H1 (cell line): Measurements from ENCODE around the gene BACE2. TPM values are rescaled to one million over a fixed set of nuclear protein-coding genes. Genes with fewer than 3 reads are reported as not detected.

Experiments used
- CTCF ChIA-PET: fragments of 300-600 bp; sonication (Branson Sonifier 250); formaldehyde crosslinking; loops from one replicate; lab custom pipeline; 2021; ENCODE audit not compliant: partially characterized antibody; lab: Charles Lee
- POLR2A ChIA-PET: fragments of 300-600 bp; sonication (Branson Sonifier 250); formaldehyde crosslinking; loops from one replicate; lab custom pipeline; 2021; ENCODE audit warnings: inconsistent platforms; ENCODE audit not compliant: partially characterized antibody; lab: Charles Lee
- DNase-seq, 2 experiments: peaks; one replicate each; pipeline versions ENCODE4 v3.0.0 to v3.0.0-alpha.2; 2010 to 2022; ENCODE audit warnings: low spot score in 2 of 2, low read depth in 1 of 2, mixed read lengths in 1 of 2
- FAIRE-seq: peaks from 2 replicates; lab custom pipeline; 2011; peaks lifted over from hg19 to GRCh38; lab: Jason Lieb, UNC
- H2AFZ ChIP-seq: 2 replicates; pipeline ENCODE4 v1.8.1; 2012; ENCODE audit warnings: low read length, inconsistent platforms
- H2AK5ac ChIP-seq: 2 replicates; pipeline ENCODE4 v1.6.1; 2013; ENCODE audit warnings: low read depth, low read length
- H2BK120ac ChIP-seq: replicated peaks from 2 replicates; pipeline ENCODE3; 2013; ENCODE audit warnings: low read depth, low read length, inconsistent platforms
- H2BK12ac ChIP-seq: 2 replicates; pipeline ENCODE4 v1.6.1; 2013; ENCODE audit warnings: low read depth, low read length
- H2BK15ac ChIP-seq: 2 replicates; pipeline ENCODE4 v1.6.1; 2013; ENCODE audit warnings: low read length
- H2BK20ac ChIP-seq: 2 replicates; pipeline ENCODE4 v1.6.1; 2013; ENCODE audit warnings: low read length
- H2BK5ac ChIP-seq: 2 replicates; pipeline ENCODE4 v1.6.1; 2013; ENCODE audit warnings: low read depth, low read length
- H3K14ac ChIP-seq: 2 replicates; pipeline ENCODE4 v1.6.1; 2013; ENCODE audit warnings: inconsistent platforms; ENCODE audit not compliant: insufficient read length
- H3K18ac ChIP-seq: 2 replicates; pipeline ENCODE4 v1.6.1; 2013; ENCODE audit warnings: low read length; ENCODE audit errors: extremely low read depth
- H3K23ac ChIP-seq: 2 replicates; pipeline ENCODE4 v1.6.1; 2013; ENCODE audit warnings: inconsistent platforms; ENCODE audit not compliant: insufficient read length
- H3K23me2 ChIP-seq: 2 replicates; pipeline ENCODE4 v1.6.1; 2013; ENCODE audit warnings: low read depth, low read length
- H3K27ac ChIP-seq: 2 replicates; pipeline ENCODE4 v1.6.1; 2011; ENCODE audit warnings: low read depth, low read length, inconsistent platforms
- H3K27me3 ChIP-seq, 4 experiments: replicated peaks in 1 of 4; 1 replicate in 1 of 4; 2 replicates in 3 of 4; pipeline versions ENCODE4 v1.6.1 to v1.8.1; 2011 to 2013; ENCODE audit warnings: low read length in 3 of 4, mild to moderate bottlenecking in 3 of 4, inconsistent platforms in 2 of 4, mixed read lengths in 2 of 4, moderate library complexity in 1 of 4; ENCODE audit not compliant: control insufficient read depth in 3 of 4, insufficient read depth in 3 of 4; ENCODE audit errors: extremely low read depth in 1 of 4
- H3K36me3 ChIP-seq, 4 experiments: 2 replicates each; pipeline versions ENCODE4 v1.6.1 to v1.8.1; 2011 to 2013; ENCODE audit warnings: mild to moderate bottlenecking in 4 of 4, low read length in 3 of 4, moderate library complexity in 2 of 4, control low read depth in 1 of 4, inconsistent platforms in 1 of 4; ENCODE audit not compliant: insufficient read depth in 4 of 4, control insufficient read depth in 2 of 4
- H3K4ac ChIP-seq: replicated peaks from 2 replicates; pipeline ENCODE3; 2013; ENCODE audit warnings: low read length, low read depth, mixed read lengths, inconsistent platforms; ENCODE audit not compliant: insufficient read length
- H3K4me1 ChIP-seq, 4 experiments: replicated peaks in 1 of 4; 1 replicate in 1 of 4; 2 replicates in 3 of 4; pipeline versions ENCODE4 v1.6.1 to v1.8.1; 2011 to 2013; ENCODE audit warnings: low read length in 3 of 4, inconsistent platforms in 2 of 4, mixed read lengths in 1 of 4; ENCODE audit not compliant: insufficient read depth in 4 of 4, control insufficient read depth in 3 of 4
- H3K4me2 ChIP-seq, 2 experiments: 2 replicates each; pipeline versions ENCODE4 v1.6.1 to v1.8.1; 2011 to 2013; ENCODE audit warnings: low read depth in 2 of 2, low read length in 2 of 2, control low read depth in 1 of 2, inconsistent platforms in 1 of 2, mild to moderate bottlenecking in 1 of 2; ENCODE audit not compliant: insufficient read depth in 1 of 2
- H3K4me3 ChIP-seq, 4 experiments: fragments of 200-600, 300-600 bp in 1 of 4; sonication (generic), shearing (Covaris generic), sonication (Bioruptor Twin) in 1 of 4; 2 replicates each; pipeline versions ENCODE4 v1.5.1 to v1.8.1; 2011 to 2016; ENCODE audit warnings: low read length in 4 of 4, low read depth in 3 of 4, control low read depth in 2 of 4, inconsistent platforms in 2 of 4, mild to moderate bottlenecking in 2 of 4, mixed read lengths in 1 of 4, moderate library complexity in 1 of 4; ENCODE audit not compliant: insufficient read depth in 2 of 4; ENCODE audit errors: extremely low read depth in 1 of 4
- H3K56ac ChIP-seq: replicated peaks from 2 replicates; pipeline ENCODE3; 2013; ENCODE audit warnings: low read depth, mild to moderate bottlenecking, mixed read lengths, low read length, inconsistent platforms; ENCODE audit not compliant: insufficient read length
- H3K79me1 ChIP-seq: 2 replicates; pipeline ENCODE4 v1.6.1; 2013; ENCODE audit warnings: low read depth, low read length, control low read depth
- H3K79me2 ChIP-seq, 2 experiments: 2 replicates each; pipeline versions ENCODE4 v1.6.1 to v1.8.1; 2012 to 2013; ENCODE audit warnings: low read length in 2 of 2, mild to moderate bottlenecking in 2 of 2, inconsistent platforms in 1 of 2; ENCODE audit not compliant: insufficient read depth in 2 of 2, control insufficient read depth in 1 of 2
- H3K9ac ChIP-seq, 4 experiments: replicated peaks in 1 of 4; 1 replicate in 1 of 4; 2 replicates in 3 of 4; pipeline versions ENCODE4 v1.6.1 to v1.8.1; 2011 to 2013; ENCODE audit warnings: low read depth in 3 of 4, low read length in 3 of 4, control low read depth in 2 of 4, mild to moderate bottlenecking in 2 of 4, moderate library complexity in 2 of 4, inconsistent platforms in 1 of 4; ENCODE audit errors: extremely low read depth in 1 of 4
- H3K9me3 ChIP-seq, 2 experiments: 2 replicates each; pipeline versions ENCODE4 v1.6.1 to v1.8.1; 2012 to 2013; ENCODE audit warnings: mild to moderate bottlenecking in 2 of 2, moderate library complexity in 2 of 2, control low read depth in 1 of 2, inconsistent platforms in 1 of 2, low read depth in 1 of 2, low read length in 1 of 2, mixed read lengths in 1 of 2; ENCODE audit not compliant: insufficient read depth in 2 of 2
- H4K20me1 ChIP-seq, 2 experiments: replicated peaks in 1 of 2; 2 replicates each; pipeline versions ENCODE3 to v1.8.1; 2011 to 2013; ENCODE audit warnings: inconsistent platforms in 2 of 2, low read length in 2 of 2, mild to moderate bottlenecking in 1 of 2; ENCODE audit not compliant: insufficient read depth in 2 of 2, control insufficient read depth in 1 of 2
- H4K5ac ChIP-seq: 2 replicates; pipeline ENCODE4 v1.6.1; 2013; ENCODE audit warnings: low read length, low read depth, mixed read lengths, inconsistent platforms; ENCODE audit not compliant: insufficient read length
- H4K8ac ChIP-seq: 2 replicates; pipeline ENCODE4 v1.8.0; 2013; ENCODE audit warnings: mild to moderate bottlenecking, moderate library complexity, low read length, inconsistent platforms; ENCODE audit not compliant: insufficient read depth; ENCODE audit errors: extremely low read depth
- H4K91ac ChIP-seq: replicated peaks from 2 replicates; pipeline ENCODE3; 2013; ENCODE audit warnings: low read length, mixed read lengths, inconsistent platforms; ENCODE audit not compliant: insufficient read length
- ASH2L ChIP-seq: fragments of 200-600, 300-600 bp; sonication (generic); IDR thresholded peaks from one replicate; pipeline ENCODE4 v1.7.1; 2017; ENCODE audit warnings: low read length
- EP300 ChIP-seq, 2 experiments: IDR thresholded peaks; 1 replicate in 1 of 2; 2 replicates in 1 of 2; pipeline ENCODE4 v1.6.1; 2011 to 2012; ENCODE audit warnings: low read depth in 2 of 2, low read length in 2 of 2, mild to moderate bottlenecking in 2 of 2, borderline replicate concordance in 1 of 2, inconsistent platforms in 1 of 2, moderate library complexity in 1 of 2
- POLR2A ChIP-seq, 2 experiments: IDR thresholded peaks; 1 replicate in 1 of 2; 2 replicates in 1 of 2; pipeline ENCODE4 v1.6.1; 2011; ENCODE audit warnings: low read depth in 2 of 2, low read length in 2 of 2, mild to moderate bottlenecking in 2 of 2; ENCODE audit errors: control extremely low read depth in 1 of 2
- RAD21 ChIP-seq, 2 experiments: IDR thresholded peaks in 1 of 2; conservative IDR thresholded peaks in 1 of 2; 2 replicates each; pipeline ENCODE4 v1.6.1; 2011; ENCODE audit warnings: low read depth in 2 of 2, low read length in 2 of 2, improper control_type of control experiment in 1 of 2, inconsistent platforms in 1 of 2, mild to moderate bottlenecking in 1 of 2, moderate library complexity in 1 of 2
- SIRT6 ChIP-seq: IDR thresholded peaks from one replicate; pipeline ENCODE4 v1.7.1; 2012; ENCODE audit warnings: low read length, inconsistent platforms
- SP1 ChIP-seq: IDR thresholded peaks from 2 replicates; pipeline ENCODE4 v1.6.1; 2011; ENCODE audit warnings: low read depth, low read length
- SP4 ChIP-seq: IDR thresholded peaks from 2 replicates; pipeline ENCODE4 v1.6.1; 2012; ENCODE audit warnings: low read length, inconsistent platforms
- ZNF274 ChIP-seq: IDR thresholded peaks from 2 replicates; pipeline ENCODE4 v1.7.0; 2012; ENCODE audit warnings: low read length, borderline replicate concordance; ENCODE audit errors: extremely low read depth
- WGBS, 2 experiments: shearing (Covaris generic) in 1 of 2; methylation state at CpG; one replicate each; pipeline versions ENCODE4 v1.1.6 to v1.1.7; 2013 to 2015; ENCODE audit warnings: low lambda C conversion rate in 2 of 2, mixed read lengths in 2 of 2, inconsistent platforms in 1 of 2, low coverage in 1 of 2, missing lambda C conversion rate in 1 of 2; ENCODE audit not compliant: insufficient replicate concordance in 2 of 2, insufficient coverage in 1 of 2, insufficient read length in 1 of 2; ENCODE audit errors: extremely low coverage in 1 of 2, missing lambda C conversion rate in 1 of 2; 5-methylcytosine and 5-hydroxymethylcytosine counted together
- polyA plus RNA-seq, 7 experiments: library from polyadenylated mRNA; depleted of rRNA in 3 of 7; stranded (reverse) in 5 of 7; unstranded in 2 of 7; fragments of >200 nt in 5 of 7; fragments of 200-250 nt in 2 of 7; gene quantifications; 1 replicate in 5 of 7; 2 replicates in 1 of 7; 4 replicates in 1 of 7; pipeline versions ENCODE4 v1.2.1 to v1.2.3, GENCODE V29; 2011 to 2013; ENCODE audit warnings: missing spikeins in 2 of 7, mixed read lengths in 2 of 7
- total RNA-seq: library from RNA; stranded (reverse); fragmentation: NEBNext Ultra II Directional; extraction: Animal tissue kit (Norgen Biotek cat#: 25700); gene quantifications from 2 replicates; pipeline ENCODE4 v1.2.1, GENCODE V29; 2021
- TF ChIP-seq, protein P1 (sequence below): IDR thresholded peaks from 2 replicates; pipeline ENCODE4 v1.6.1; 2012; ENCODE audit warnings: inconsistent platforms
- TF ChIP-seq, protein P2 (sequence below): IDR thresholded peaks from 2 replicates; pipeline ENCODE4 v1.6.1; 2011; ENCODE audit warnings: low read depth, mild to moderate bottlenecking, low read length; ENCODE audit not compliant: insufficient read depth

BACE2 gene
- total and polyA plus RNA-seq, 2 of the 8 experiments (the other 6 are each of a cell fraction or from before 2014, with no cell fraction given): 8.1 to 10.9 TPM

DNA sequence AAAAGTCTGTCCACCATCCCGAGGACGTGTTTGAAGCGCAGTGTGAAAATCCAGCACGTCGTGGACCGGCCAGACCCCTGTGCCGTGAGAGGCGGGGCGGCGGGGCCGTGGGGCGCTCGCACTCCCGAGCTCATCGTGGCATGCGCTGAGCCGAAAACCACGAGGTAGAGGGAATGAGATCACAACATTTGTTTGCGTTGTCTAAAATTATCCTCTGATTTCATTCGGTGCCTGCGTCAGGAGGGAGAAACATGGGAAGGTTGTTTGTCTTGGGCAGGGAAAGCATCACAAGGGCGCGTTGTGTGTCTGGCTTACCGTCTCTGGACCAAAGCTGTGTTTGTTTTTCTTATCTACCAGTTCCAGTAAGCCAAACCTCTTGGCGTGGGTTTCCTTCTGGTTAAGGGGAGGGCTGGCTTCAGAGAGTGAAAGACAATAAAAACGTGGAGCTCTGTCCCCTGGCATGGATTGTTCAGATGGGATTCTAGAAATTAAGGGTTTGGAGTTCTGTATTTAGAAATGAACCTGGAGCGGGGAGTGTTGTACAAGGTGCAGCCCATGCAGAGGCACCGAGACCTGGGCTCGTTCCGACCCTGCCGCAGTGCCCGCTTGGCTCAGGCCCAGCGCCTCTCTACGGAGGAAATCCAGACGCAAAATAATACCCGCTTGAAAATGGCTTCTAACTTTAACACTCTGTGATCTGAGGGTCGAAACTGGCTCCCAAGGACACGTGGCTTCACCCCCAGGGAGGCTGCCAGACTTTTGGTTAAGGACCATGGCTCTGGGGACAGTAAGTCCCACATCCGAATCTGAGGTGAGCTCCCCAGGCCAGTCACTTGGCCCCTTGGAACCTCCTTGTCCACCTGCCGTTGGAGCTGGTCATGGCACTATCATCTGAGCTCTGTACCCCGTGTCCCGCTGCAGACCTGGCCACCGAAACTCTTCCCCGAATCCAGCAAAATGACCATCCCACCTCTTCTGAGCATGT, 79.9 kb downstream of the BACE2 start:
- Histone ChIP-seq H3K9ac (no peak overlapping the region), H4K20me1 (no peaks in the 10 kb centered on the region), H3K27ac (no peak overlapping the region), H2AFZ (no peak overlapping the region), H3K4me1 (peaks cover 0 to 3% (median 2%) of the 10 kb centered on the region in 4 experiments; a peak in 5 of 7 replicates), H2BK20ac (no peak overlapping the region), H3K36me3 (no peaks in the 10 kb centered on the region), H3K14ac (no peak overlapping the region), H3K9me3 (no peaks in the 10 kb centered on the region), H4K8ac (peak overlapping the region; percentile 60; the same call in 1 of the 2 replicates), H3K4me2 (no peak overlapping the region), H2AK5ac (no peak overlapping the region), H3K23me2 (no peaks in the 10 kb centered on the region), H2BK5ac (no peak overlapping the region), H2BK12ac (no peak overlapping the region), H3K23ac (no peak overlapping the region), H2BK120ac (no peak overlapping the region), H3K56ac (no peak overlapping the region), H3K79me1 (no peaks in the 10 kb centered on the region), H3K4ac (no peak overlapping the region), H3K79me2 (no peaks in the 10 kb centered on the region), H4K91ac (no peak overlapping the region), H3K27me3 (no peaks in the 10 kb centered on the region), H3K18ac (no peak overlapping the region), H4K5ac (no peak overlapping the region), H2BK15ac (no peak overlapping the region), H3K4me3 (no peak overlapping the region)
- ChIA-PET CTCF (interaction anchor here (0.6 to 0.8 kb wide), 2 partner anchors 33 to 36 kb away, joined by 3 read pairs; no protein-coding TSS in a partner anchor), POLR2A (no interaction called here)
- 91% methylated on average over 44 of the region's 44 CpGs; no CpG with 5 or more reads in 1 of the 2 experiments for WGBS, 2 experiments
- DNase-seq (peak in 1 of 2 experiments; percentile 29), FAIRE-seq (no peak)
- TF ChIP-seq, protein P1, sequence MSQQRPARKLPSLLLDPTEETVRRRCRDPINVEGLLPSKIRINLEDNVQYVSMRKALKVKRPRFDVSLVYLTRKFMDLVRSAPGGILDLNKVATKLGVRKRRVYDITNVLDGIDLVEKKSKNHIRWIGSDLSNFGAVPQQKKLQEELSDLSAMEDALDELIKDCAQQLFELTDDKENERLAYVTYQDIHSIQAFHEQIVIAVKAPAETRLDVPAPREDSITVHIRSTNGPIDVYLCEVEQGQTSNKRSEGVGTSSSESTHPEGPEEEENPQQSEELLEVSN: no peak
- TF ChIP-seq ZNF274 (no peak), RAD21 (IDR thresholded peaks at IDR 0.05 in 1 of 2, conservative IDR thresholded peaks at IDR 0.05 in 1 of 2; ENCODE audit: low read depth in 2 of 2, low read length in 2 of 2) (no peak), SP4 (no peak), POLR2A (IDR thresholded peaks at IDR 0.05; ENCODE audit: control extremely low read depth in 1 of 2, low read depth in 2 of 2, low read length in 2 of 2) (no peak), SIRT6 (no peak), ASH2L (no peak), SP1 (no peak), EP300 (IDR thresholded peaks at IDR 0.05; ENCODE audit: borderline replicate concordance in 1 of 2, low read depth in 2 of 2, low read length in 2 of 2) (no peak)
- TF ChIP-seq, protein P2, sequence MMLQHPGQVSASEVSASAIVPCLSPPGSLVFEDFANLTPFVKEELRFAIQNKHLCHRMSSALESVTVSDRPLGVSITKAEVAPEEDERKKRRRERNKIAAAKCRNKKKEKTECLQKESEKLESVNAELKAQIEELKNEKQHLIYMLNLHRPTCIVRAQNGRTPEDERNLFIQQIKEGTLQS: no peak
